CD4-positive, alpha-beta T cell treated with Interleukin-4 for 4 hours (primary cell): ENCODE measurements around the gene PRDM2.

ENCODE experiments used
- DNase-seq: peaks from one replicate; pipeline ENCODE4 v3.0.0-alpha.2; 2020

The PRDM2 gene

GRCh38 chr1:13820456-13820855, 120.5 kb downstream of the PRDM2 start:
- DNase-seq: no peak

GRCh38 chr1:13823126-13823880, 123.3 kb downstream of the PRDM2 start:
- no peak for DNase-seq

GRCh38 chr1:13823936-13824335, 123.9 kb downstream of the PRDM2 start:
- DNase-seq: no peak

- no peak for DNase-seq
Observed at GRCh38 chr1:13824626-13825025, 124.6 kb downstream of the PRDM2 start.

DNA sequence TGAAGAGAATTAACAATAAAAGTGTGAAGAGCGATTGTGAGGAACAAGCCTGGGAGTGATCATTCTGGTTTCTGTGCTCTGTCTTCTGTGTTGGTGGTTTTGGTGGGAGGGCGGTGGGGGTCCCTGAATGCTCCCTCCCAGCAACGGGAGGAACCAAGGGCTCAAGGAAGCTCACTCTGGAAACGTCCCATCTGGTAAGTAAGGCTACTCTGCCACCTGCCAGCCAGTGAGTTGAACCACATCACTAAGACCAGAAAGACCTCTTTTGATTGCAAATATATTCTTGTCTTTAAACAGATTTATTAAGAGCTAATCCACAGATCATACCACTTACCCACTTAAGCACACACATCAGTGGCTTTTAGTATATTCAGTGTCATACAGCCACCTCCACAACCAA, 125.0 kb downstream of the PRDM2 start:
- DNase-seq: no peak

- DNase-seq: no peak
Observed at GRCh38 chr1:13826009-13826408, 126.0 kb downstream of the PRDM2 start.

GRCh38 chr1:13826591-13826990, 126.6 kb downstream of the PRDM2 start:
- no peak for DNase-seq

- DNase-seq: no peak
Observed at GRCh38 chr1:13828454-13829151, 128.6 kb downstream of the PRDM2 start.

DNA sequence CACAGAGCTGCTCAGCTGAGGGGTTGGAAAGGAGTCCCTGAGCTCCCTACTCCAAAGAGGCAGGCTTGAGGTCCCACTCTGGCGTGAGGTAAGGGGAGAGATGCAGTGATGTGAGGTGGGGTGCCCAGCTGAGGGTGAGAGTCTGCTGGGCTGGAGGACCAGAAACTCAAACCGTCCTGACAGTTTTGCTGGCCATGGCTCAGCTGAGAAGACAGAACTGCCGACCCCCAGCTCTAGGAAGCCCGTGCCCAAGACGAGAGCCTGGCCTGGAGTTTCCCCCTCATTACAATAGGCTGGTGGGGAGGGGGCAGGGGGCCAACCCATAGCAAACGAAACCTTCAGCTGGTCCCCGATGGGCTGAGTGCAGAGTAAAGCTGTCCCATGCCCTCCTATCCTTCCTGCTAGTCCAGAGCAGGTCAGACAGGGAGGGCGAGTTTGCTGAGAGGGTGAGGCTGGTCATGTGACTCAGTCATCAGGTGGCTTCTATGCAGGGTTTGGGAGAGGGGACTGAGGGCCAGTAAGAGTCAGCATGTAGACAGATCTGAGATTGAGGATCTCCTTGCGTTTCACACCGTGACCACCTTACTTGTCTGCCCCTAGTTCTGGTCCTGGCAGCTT, 129.3 kb downstream of the PRDM2 start:
- no peak for DNase-seq

- no peak for DNase-seq
Observed at GRCh38 chr1:13830170-13830569, 130.2 kb downstream of the PRDM2 start.

DNA sequence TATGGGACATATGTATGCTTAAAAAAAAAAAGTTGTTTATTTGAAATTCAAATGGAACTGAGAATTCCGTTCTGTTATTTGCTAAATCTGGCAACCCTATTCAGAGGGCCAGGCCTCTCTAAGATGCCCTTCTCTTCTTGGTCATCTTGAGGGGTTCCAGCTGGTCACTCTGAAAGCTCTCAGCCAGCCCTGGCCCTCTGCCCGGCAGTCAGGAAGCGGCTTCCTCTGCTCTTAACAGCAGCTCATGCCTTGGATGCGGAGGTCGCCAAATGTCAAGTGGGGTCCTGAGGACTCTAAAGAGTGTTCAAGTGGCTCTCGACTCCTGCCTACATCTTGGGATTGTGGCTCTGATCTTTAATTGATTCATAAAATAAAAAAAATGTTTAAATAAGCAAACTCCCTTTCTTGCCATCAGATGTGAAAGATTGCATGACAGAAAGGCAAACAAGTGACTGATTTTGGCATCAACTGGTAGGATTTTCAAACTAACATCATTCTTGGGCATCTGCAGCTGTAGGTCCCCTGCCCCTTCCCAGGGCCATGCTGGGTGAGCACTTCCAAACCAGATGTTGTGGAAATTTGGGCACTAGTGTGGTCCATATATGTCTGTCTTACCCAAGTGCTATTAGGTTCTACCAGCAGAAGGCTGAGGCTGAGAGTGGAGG, 130.8 kb downstream of the PRDM2 start:
- no peak for DNase-seq

DNA sequence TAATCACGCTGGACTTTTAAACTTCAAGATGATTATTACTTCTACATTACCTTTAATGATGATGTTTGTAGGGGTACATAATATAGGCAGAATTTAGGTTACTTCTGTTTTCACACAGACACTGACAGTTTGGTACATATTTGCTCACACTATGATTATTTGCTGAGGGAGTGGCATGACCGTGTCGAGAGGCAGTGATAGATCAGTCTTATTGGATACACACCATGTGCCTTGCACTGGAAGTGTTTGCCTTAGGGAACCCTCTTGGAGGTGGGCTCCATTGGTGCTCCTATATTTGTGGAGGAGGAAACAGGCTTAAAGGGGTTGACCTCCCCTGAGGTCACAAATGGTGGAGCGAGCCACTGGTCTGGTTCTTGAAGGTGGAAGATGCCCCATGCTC, 132.1 kb downstream of the PRDM2 start:
- no peak for DNase-seq

DNA sequence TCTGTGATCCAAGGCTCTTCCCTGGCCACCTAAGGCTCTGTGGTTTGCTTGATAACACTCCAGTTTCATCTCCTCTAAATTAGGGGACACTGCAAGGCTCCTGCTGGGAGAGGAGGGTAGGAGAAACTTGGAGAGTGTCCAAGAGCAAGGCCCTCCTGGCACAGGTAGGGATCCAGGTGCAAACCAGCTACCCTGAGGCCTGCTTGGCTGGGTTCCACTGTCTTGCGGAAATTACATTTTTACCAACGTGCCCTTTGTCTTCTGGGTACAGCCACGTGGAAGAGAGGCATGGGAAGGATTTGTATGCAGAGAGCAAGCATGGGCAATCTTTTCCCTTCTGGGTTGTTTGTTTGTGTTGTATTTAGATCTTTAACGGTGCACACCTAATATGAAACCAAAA, 132.5 kb downstream of the PRDM2 start:
- no peak for DNase-seq

DNA sequence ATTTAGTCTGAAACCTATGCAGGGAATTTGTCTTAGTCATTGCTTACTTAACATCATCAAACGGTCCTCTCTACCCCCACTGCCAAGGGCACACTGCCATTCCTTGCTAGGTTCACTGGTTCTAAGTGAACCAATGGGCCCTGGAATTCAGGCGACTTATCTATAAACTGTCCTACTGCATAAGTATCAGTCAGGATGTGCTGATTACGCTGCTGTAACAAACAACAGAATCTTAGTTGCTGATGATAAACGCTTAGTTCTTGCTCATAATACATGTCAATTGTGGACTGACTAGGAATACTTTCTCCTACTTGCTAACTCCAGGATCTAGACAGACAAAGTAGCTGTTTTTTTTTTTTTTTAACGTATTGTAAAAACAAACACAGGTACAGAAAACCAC, 136.1 kb downstream of the PRDM2 start:
- DNase-seq: no peak

- no peak for DNase-seq
Observed at GRCh38 chr1:13836631-13837030, 136.6 kb downstream of the PRDM2 start.

GRCh38 chr1:13838236-13838635, 138.2 kb downstream of the PRDM2 start:
- DNase-seq: no peak

DNA sequence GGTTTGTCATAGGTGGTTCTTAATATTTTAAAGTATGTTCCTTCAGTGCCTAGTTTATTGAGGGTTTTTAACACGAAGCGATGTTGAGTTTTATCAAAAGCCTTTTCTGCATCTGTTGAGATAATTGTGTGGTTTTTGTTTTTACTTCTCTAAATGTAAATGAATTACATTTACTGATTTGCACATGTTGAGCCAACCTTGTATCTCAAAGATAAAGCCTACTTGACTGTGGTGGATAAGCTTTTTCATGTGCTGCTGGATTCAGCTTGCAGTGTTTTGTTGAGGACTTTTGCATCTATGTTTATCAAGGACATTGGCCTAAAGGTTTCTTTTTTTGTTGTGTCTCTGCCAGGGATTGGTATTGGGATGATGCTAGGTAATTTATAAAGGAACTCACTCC, 142.5 kb downstream of the PRDM2 start:
- DNase-seq: no peak

DNA sequence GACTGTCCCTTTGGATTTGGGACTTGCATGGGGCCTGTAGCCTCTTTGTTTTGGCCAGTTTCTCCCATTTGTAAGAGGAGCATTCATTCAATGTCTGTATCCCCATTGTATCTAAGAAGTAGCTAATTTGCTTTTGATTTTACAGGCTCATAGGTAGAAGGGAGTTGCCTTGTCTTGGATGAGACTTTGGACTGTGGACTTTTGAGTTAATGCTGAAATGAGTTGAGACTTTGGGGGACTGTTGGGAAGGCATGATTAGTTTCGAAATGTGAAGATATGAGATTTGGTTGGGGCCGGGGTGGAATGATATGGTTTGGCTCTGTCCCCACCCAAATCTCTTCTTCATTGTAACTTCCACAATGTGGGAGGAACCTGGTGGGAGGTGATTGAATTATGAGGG, 151.7 kb downstream of the PRDM2 start:
- no peak for DNase-seq

GRCh38 chr1:13855554-13855953, 155.6 kb downstream of the PRDM2 start:
- no peak for DNase-seq

DNA sequence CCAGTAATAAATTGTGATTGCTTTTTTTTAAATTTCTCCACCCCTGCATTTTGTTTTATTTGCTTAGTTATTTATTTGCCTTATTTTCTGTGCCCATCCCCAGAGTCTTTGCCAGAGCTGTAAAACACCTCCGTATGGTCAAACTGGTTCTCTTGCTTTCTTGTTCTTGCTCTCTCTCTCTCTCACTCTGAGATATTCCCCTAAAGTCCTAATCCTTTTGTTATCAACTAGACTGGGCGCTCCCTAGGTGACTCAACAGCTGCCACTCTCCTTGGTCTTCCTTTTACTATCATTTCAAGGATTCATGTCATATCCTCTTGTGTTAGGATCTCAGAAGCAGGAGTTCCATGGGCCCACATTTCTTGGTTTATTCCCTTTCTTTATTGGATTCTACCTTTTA, 160.0 kb downstream of the PRDM2 start:
- DNase-seq: no peak

- DNase-seq: no peak
Observed at GRCh38 chr1:13864760-13865159, 164.8 kb downstream of the PRDM2 start.

GRCh38 chr1:13865851-13866250, 165.9 kb downstream of the PRDM2 start:
- DNase-seq: no peak

DNA sequence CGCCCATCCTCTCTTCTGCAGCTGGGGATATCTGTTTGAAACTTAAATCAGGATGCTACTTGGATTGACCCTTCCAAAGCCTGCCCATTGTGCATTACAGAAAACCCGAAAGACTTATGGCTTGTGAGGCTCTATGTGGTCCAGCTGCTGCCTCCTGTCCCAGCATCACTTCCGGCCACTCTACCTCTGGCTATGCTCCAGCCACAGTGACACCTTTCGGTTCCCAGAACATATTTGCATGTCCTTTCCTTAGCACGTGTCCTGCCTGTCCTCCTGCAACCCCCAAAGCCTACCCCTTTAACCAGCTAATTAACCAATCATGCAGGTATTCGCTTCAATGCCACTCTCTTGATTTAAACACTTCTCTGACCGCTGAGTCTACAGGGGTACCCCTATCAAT, 167.6 kb downstream of the PRDM2 start:
- DNase-seq: no peak
